HG03196 (cell line): ENCODE measurements around the gene ITPR3.

Experiments
- ATAC-seq: cut with Tn5 transposase; IDR thresholded peaks from one replicate; pipeline ENCODE4 v1.9.1; 2021; ENCODE audit not compliant: unreplicated experiment

Gene ITPR3

GRCh38 chr6:33664506-33665057, 43.5 kb downstream of the ITPR3 start:
- no peak for ATAC-seq

DNA sequence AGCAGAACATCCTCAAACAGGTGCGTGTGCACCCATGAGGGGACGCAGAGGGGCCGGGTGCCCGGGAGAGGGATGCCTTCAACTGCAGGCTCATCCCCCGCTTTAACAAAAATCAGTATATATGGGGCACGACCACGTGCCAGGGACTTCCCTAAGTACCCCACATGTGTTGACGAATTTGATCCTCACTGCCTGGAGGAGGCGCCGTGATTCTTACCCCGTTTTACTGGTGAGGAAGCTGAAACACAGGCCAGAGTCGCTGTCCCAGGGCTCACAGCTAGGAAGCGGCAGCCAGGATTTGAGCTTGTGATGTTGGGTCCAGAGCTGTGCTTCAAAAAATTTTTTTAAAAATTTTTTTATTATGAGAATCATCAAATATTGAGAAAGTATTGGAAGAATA, 44.8 kb downstream of the ITPR3 start:
- no peak for ATAC-seq

GRCh38 chr6:33667072-33667471, 46.0 kb downstream of the ITPR3 start:
- ATAC-seq = no peak

GRCh38 chr6:33667776-33668175, 46.7 kb downstream of the ITPR3 start:
- ATAC-seq = no peak

- ATAC-seq = no peak
Observed at GRCh38 chr6:33668328-33668727, 47.2 kb downstream of the ITPR3 start.

- ATAC-seq = no peak
Observed at GRCh38 chr6:33668914-33669313, 47.8 kb downstream of the ITPR3 start.

- ATAC-seq = no peak
Observed at GRCh38 chr6:33670086-33670660, 49.1 kb downstream of the ITPR3 start.

DNA sequence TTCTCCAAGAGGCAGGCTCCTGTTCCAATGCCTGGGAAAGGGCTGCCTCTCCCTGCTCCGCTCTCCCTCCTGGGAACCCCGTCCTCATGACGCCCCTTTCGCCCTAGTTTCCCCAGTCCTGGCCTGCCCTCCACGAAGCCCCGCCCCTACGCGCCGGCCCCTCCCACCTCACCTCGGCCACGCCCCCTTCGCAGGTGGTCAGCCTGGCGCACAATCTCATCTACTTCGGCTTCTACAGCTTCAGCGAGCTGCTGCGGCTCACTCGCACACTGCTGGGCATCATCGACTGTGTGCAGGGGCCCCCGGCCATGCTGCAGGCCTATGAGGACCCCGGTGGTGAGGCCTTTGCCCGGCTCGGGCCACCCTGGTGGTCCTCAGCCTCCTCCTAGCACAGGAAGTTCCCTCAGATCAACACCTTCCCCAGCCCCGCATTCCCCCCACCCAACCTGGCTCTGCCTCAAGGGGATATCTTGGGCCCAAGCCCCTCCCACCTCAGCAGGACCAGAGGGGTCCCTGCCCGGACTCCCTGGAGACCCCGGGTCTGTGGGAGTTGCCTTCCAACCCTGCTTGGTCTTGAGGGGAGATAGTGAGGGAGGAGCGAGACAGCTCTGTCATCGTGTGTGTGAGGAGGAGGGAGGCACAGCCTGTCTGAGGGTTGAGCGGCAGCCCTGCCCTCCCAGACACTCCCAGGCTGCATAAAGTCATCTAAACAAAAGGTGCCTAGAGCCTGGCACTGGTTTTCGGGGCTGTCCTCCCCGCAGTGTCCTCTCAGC, 50.0 kb downstream of the ITPR3 start:
- ATAC-seq = no peak

DNA sequence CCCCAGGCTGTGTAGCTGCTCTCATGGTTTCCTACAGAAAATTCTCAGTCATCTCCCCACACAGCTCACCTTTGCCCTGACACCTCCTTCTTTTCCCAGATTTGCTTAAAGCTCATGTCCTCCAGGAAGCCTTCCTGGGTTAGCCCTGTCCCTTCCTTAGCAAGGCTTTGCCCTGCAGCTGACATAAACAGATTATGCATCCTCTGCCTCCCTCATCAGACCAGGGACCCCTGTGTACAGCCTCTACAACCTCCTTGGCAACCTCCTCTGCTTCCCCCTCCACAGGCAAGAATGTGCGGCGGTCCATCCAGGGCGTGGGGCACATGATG, 50.6 kb downstream of the ITPR3 start:
- ATAC-seq = no peak

DNA sequence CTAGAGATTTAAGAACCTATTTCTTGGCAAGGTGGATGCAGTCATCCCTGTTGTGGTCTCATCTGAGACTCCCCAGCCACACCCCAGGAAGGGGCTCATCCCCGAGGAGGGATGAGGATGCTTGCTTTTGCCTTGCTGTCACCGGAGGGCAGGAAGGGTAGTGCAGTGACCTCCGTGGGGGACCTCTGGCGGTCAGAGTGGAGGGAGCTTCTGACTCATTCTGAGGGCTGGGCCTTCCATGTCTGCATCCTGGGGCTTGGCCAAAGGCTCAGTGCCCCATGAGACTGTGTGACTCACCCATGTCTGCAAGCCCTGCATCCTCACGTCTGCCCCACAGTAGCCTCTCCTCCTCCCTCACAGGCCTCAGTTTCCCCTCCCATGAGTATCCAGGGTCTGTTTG, 51.7 kb downstream of the ITPR3 start:
- ATAC-seq = no peak

GRCh38 chr6:33673851-33674250, 52.7 kb downstream of the ITPR3 start:
- ATAC-seq = no peak

GRCh38 chr6:33675968-33676367, 54.8 kb downstream of the ITPR3 start:
- ATAC-seq = no peak

- no peak for ATAC-seq
Observed at GRCh38 chr6:33676416-33677142, 55.5 kb downstream of the ITPR3 start.

GRCh38 chr6:33677143-33677660, 56.1 kb downstream of the ITPR3 start:
- no peak for ATAC-seq

GRCh38 chr6:33677689-33678088, 56.6 kb downstream of the ITPR3 start:
- no peak for ATAC-seq

DNA sequence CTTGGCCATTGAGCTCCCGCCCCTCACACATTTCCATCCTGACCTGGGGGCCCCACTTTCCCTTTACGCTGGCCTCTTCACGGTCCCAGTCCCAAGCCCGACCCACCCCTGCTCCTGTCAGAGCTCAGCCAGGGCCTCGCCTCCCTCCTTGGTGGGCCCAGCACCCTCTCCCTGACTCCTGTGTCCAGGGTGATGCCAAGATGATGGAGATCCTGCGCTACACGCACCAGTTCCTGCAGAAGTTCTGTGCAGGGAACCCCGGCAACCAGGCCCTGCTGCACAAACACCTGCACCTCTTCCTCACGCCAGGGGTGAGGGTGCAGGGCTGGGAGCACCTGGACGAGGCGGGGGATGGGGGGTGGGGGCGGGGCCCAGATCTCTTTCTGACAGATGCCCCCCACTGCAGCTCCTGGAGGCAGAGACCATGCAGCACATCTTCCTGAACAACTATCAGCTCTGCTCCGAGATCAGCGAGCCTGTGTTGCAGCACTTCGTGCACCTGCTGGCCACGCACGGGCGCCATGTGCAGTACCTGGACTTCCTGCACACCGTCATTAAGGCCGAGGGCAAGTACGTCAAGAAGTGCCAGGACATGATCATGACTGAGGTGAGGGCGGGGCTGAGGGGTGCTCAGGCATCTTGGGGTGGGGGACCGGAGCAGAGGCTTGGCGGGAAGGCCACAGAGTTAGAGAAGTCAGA, 57.3 kb downstream of the ITPR3 start:
- ATAC-seq = no peak

DNA sequence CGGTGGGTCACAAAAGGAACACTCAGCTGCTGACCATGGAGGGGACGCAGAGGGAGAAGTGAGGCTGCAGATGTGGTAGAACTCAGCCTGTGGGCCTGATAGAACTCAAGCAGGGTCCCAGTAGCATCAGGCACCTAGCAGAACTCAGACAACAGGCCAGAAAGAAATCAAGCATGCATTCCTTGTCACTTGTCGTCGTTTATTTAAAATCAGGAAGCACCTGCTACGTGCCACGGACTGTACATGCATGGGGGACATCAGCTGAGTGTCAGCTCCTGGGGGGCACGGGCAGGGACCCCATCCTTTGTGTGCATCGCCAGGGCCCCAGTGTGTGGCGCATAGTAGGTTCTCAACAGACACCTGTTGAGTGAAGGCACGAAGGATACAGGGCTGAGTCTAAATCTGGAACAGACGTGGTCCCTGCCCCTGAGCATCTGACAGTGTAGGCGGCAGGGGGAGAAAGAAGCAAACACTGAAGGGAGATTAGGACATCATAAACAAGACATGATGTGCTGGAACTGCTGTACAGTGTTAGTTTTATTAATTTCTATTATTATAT, 57.9 kb downstream of the ITPR3 start:
- no peak for ATAC-seq

- ATAC-seq = no peak
Observed at GRCh38 chr6:33679761-33680160, 58.6 kb downstream of the ITPR3 start.

DNA sequence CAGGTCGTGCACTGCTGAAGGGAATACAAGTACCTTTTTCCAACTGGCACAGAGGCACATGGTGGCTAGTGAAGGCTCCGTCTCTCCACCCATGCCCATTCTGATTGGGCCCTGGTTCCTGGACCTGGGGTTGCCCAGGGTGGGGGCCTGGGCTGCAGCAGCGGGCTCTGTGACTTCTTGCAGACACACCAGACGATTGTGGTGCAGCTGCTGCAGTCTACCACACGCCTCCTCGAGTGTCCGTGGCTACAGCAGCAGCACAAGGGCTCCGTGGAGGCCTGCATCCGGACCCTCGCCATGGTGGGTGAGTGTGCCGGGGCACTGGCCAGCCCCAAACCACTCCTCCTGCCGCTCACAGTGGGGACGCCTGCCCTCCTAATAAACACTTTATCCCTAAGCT, 61.2 kb downstream of the ITPR3 start:
- ATAC-seq = no peak

DNA sequence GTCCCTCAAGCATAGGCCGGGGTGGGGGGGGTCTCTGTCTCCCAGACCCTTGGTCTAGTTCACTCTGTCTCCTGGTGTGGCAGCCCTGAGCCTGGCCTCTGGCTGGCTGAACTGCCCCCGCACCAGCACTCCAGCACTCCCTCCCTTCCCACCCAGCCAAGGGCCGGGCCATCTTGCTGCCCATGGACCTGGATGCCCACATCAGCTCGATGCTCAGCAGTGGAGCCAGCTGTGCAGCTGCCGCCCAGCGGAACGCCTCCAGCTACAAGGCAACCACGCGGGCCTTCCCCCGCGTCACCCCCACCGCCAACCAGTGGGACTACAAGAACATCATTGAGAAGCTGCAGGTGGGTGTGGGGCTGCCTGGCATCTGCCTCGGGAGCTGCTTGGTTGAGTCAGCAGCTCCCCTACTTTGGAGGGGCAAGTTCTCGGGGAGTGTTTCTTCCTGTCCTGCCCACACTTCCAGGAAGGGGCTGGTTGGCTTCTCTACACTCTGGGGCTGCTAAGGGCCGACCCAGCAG, 62.0 kb downstream of the ITPR3 start:
- ATAC-seq = no peak
